CD14-positive monocyte (primary cell): ENCODE results near the gene CLTCL1. TPM values are rescaled to one million over a fixed set of nuclear protein-coding genes. Genes with fewer than 3 reads are reported as not detected.

Experiments used
- DNase-seq, 3 donors: peaks; one replicate each; pipeline ENCODE4 v3.0.0-alpha.2; 2011 to 2022
- H2AFZ ChIP-seq: 2 replicates; pipeline ENCODE4 v1.6.0; 2012; ENCODE audit warnings: mild to moderate bottlenecking, low read depth, low read length, inconsistent platforms; ENCODE audit not compliant: insufficient read depth, poor library complexity, severe bottlenecking
- H3K27ac ChIP-seq, 2 donors: 1 replicate in 1 of 2; 2 replicates in 1 of 2; pipeline ENCODE4 v1.5.1; 2012 to 2013; ENCODE audit warnings: low read length in 2 of 2, control low read depth in 1 of 2, inconsistent platforms in 1 of 2, low read depth in 1 of 2, mild to moderate bottlenecking in 1 of 2
- H3K27me3 ChIP-seq, 2 donors: one replicate each; pipeline versions ENCODE4 v1.6.0 to v1.6.1; 2011 to 2013; ENCODE audit warnings: low read length in 2 of 2; ENCODE audit not compliant: control insufficient read depth in 2 of 2, insufficient read depth in 2 of 2
- H3K36me3 ChIP-seq, 2 donors: replicated peaks in 1 of 2; 1 replicate in 1 of 2; 2 replicates in 1 of 2; pipeline versions ENCODE4 v1.5.1 to v1.6.1; 2012 to 2013; ENCODE audit warnings: low read length in 2 of 2, control low read depth in 1 of 2, inconsistent platforms in 1 of 2, mild to moderate bottlenecking in 1 of 2; ENCODE audit not compliant: insufficient read depth in 2 of 2, control insufficient read depth in 1 of 2
- H3K4me1 ChIP-seq, 2 donors: 1 replicate in 1 of 2; 2 replicates in 1 of 2; pipeline versions ENCODE4 v1.5.1 to v1.6.1; 2012 to 2013; ENCODE audit warnings: low read length in 2 of 2, control low read depth in 1 of 2, inconsistent platforms in 1 of 2, mild to moderate bottlenecking in 1 of 2, moderate library complexity in 1 of 2; ENCODE audit not compliant: insufficient read depth in 2 of 2, control insufficient read depth in 1 of 2
- H3K4me2 ChIP-seq: replicated peaks from 2 replicates; pipeline ENCODE3; 2012; ENCODE audit warnings: low read length, moderate library complexity, mild to moderate bottlenecking; ENCODE audit not compliant: poor library complexity, severe bottlenecking; ENCODE audit errors: extremely low read depth
- H3K4me3 ChIP-seq, 3 experiments: fragments of 200-600 bp in 1 of 3; sonication (generic) in 1 of 3; replicated peaks in 1 of 3; 1 replicate in 2 of 3; 2 replicates in 1 of 3; pipeline ENCODE4 v1.5.1; 2011 to 2013; ENCODE audit warnings: low read length in 3 of 3, mild to moderate bottlenecking in 3 of 3, control low read depth in 2 of 3, low read depth in 2 of 3, inconsistent platforms in 1 of 3, moderate library complexity in 1 of 3
- H3K79me2 ChIP-seq: 2 replicates; pipeline ENCODE4 v1.6.0; 2012; ENCODE audit warnings: mild to moderate bottlenecking, control low read depth, inconsistent platforms, low read length, moderate library complexity; ENCODE audit not compliant: insufficient read depth
- H3K9ac ChIP-seq: 2 replicates; pipeline ENCODE4 v1.6.0; 2017; ENCODE audit warnings: low read length, mild to moderate bottlenecking; ENCODE audit not compliant: insufficient read depth, poor library complexity, severe bottlenecking
- H3K9me3 ChIP-seq, 2 donors: replicated peaks in 1 of 2; 1 replicate in 1 of 2; 2 replicates in 1 of 2; pipeline versions ENCODE4 v1.5.1 to v1.6.1; 2012 to 2013; ENCODE audit warnings: low read length in 2 of 2, control low read depth in 1 of 2; ENCODE audit not compliant: control insufficient read depth in 1 of 2, insufficient read depth in 1 of 2
- H4K20me1 ChIP-seq: 2 replicates; pipeline ENCODE4 v1.6.0; 2012; ENCODE audit warnings: mild to moderate bottlenecking, low read length, control low read depth, moderate library complexity; ENCODE audit not compliant: insufficient read depth
- H3K27ac Mint-ChIP-seq, 7 donors: one replicate each; pipeline ENCODE4 v1.8.0; 2020; ENCODE audit warnings: mild to moderate bottlenecking in 7 of 7, mixed read lengths in 7 of 7, moderate library complexity in 6 of 7, inconsistent platforms in 2 of 7
- H3K27me3 Mint-ChIP-seq, 3 donors: one replicate each; pipeline ENCODE4 v1.8.0; 2021 to 2022; ENCODE audit warnings: low read depth in 3 of 3, mild to moderate bottlenecking in 3 of 3, mixed read lengths in 3 of 3, moderate library complexity in 3 of 3, inconsistent platforms in 1 of 3
- H3K36me3 Mint-ChIP-seq, 2 donors: one replicate each; pipeline ENCODE4 v1.8.0; 2020; ENCODE audit warnings: mixed read lengths in 2 of 2, inconsistent platforms in 1 of 2, mild to moderate bottlenecking in 1 of 2
- H3K4me1 Mint-ChIP-seq: one replicate; pipeline ENCODE4 v1.8.0; 2020; ENCODE audit warnings: mild to moderate bottlenecking, mixed read lengths
- H3K4me3 Mint-ChIP-seq, 2 donors: one replicate each; pipeline ENCODE4 v1.8.0; 2020; ENCODE audit warnings: mild to moderate bottlenecking in 2 of 2, mixed read lengths in 2 of 2, moderate library complexity in 1 of 2
- H3K9me3 Mint-ChIP-seq, 7 donors: one replicate each; pipeline ENCODE4 v1.8.0; 2020 to 2022; ENCODE audit warnings: mixed read lengths in 7 of 7, mild to moderate bottlenecking in 6 of 7, moderate library complexity in 6 of 7, inconsistent platforms in 2 of 7
- WGBS: methylation state at CpG from one replicate; pipeline ENCODE4 v1.1.5; 2013; ENCODE audit warnings: missing lambda C conversion rate; ENCODE audit not compliant: insufficient coverage; 5-methylcytosine and 5-hydroxymethylcytosine counted together
- intact Hi-C, 2 donors: fragments of 100-400 bp; cut with micrococcal nuclease; formaldehyde crosslinking; loops; one replicate each; pipeline versions ENCODE4 v1.15.0 to v1.15.1; 2023
- polyA plus RNA-seq, 3 donors: library from polyadenylated mRNA; depleted of rRNA in 1 of 3; unstranded in 2 of 3; stranded (reverse) in 1 of 3; fragments of 300-500 nt in 2 of 3; fragments of >200 nt in 1 of 3; fragmentation: Illumina TruSeq in 2 of 3; gene quantifications; 1 replicate in 2 of 3; 2 replicates in 1 of 3; pipeline ENCODE4 v1.2.3, GENCODE V29; 2012 to 2021
- TF ChIP-seq, protein P1 (sequence below): fragments of 200-600 bp; IDR thresholded peaks from one replicate; pipeline ENCODE4 v1.8.0; 2022; ENCODE audit warnings: antibody characterized with exemption, mild to moderate bottlenecking

The CLTCL1 gene
- polyA plus RNA-seq, 3 donors, result 5.1 to 17.0 (median 6.1) TPM

DNA sequence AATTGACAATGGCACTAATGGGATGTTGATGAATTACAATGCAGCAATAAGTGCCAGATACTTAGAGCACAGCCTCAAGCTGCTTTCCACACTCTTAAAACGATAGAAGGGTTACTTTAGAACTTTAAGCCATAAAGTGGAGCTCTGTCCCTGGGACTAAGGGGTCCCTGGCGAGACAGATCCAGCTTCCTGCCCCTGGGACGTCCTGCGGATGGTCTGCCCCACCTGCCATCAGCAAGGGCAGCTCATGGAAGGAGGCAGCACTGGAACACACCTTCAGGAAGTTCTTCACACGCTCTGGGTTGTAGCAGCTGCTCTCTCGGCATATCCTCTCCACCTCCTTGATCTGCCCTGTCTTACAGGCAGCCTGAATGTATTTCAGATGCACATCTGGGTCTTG is 67.9 kb downstream of the CLTCL1 start:
- Mint-ChIP-seq H3K27me3 (peaks cover 0 to 1% (median 0%) of the 10 kb centered on the region in 3 donors), H3K4me1 (no peaks in the 10 kb centered on the region), H3K9me3 (no peaks in the 10 kb centered on the region), H3K36me3 (peaks cover 85 to 99% of the 10 kb centered on the region in 2 donors), H3K27ac (peak overlapping the region in 1 of 7 donors; percentile 11), H3K4me3 (no peak overlapping the region)
- no peak overlapping the region for H3K4me3 ChIP-seq
- H3K27me3 ChIP-seq, result no peaks in the 10 kb centered on the region
- no peak overlapping the region for H2AFZ ChIP-seq
- no peak for DNase-seq
- peak overlapping the region in 1 of 2 donors; percentile 26 for H3K27ac ChIP-seq
- TF ChIP-seq, protein P1, sequence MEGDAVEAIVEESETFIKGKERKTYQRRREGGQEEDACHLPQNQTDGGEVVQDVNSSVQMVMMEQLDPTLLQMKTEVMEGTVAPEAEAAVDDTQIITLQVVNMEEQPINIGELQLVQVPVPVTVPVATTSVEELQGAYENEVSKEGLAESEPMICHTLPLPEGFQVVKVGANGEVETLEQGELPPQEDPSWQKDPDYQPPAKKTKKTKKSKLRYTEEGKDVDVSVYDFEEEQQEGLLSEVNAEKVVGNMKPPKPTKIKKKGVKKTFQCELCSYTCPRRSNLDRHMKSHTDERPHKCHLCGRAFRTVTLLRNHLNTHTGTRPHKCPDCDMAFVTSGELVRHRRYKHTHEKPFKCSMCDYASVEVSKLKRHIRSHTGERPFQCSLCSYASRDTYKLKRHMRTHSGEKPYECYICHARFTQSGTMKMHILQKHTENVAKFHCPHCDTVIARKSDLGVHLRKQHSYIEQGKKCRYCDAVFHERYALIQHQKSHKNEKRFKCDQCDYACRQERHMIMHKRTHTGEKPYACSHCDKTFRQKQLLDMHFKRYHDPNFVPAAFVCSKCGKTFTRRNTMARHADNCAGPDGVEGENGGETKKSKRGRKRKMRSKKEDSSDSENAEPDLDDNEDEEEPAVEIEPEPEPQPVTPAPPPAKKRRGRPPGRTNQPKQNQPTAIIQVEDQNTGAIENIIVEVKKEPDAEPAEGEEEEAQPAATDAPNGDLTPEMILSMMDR, result no peak
- H3K4me1 ChIP-seq, result no peaks in the 10 kb centered on the region
- H3K79me2 ChIP-seq, result peaks cover 4% of the 10 kb centered on the region
- intact Hi-C loops, result no loop called here
- WGBS, result 90% methylated on average over 6 of the region's 6 CpGs
- H3K4me2 ChIP-seq, result no peak overlapping the region
- H3K36me3 ChIP-seq, result peaks cover 91 to 98% of the 10 kb centered on the region in 2 donors
- H3K9ac ChIP-seq, result no peak overlapping the region
- H3K9me3 ChIP-seq, result no peaks in the 10 kb centered on the region
- H4K20me1 ChIP-seq, result no peaks in the 10 kb centered on the region

DNA sequence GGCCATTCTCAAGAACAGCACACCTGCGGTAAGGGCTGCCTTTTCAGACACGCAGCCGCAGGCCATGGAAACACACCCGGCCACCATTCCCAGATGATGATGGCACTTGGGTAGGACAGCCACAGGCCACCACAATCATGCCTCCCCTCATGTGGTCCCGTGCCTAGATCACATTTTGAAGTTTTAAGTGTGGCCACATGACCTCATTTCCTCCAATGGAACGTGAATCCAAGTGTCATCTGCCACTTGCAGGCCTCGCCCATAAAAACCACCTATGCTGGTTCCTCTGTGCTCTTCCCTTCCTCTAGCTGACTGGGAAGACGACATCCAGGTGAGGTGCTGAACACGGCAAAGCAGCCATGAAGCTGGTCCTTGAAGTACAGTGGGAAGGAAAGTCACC is 68.4 kb downstream of the CLTCL1 start:
- no peaks in the 10 kb centered on the region for H3K4me1 ChIP-seq
- Mint-ChIP-seq H3K4me3 (no peak overlapping the region), H3K27ac (peak overlapping the region in 1 of 7 donors; percentile 11), H3K4me1 (no peaks in the 10 kb centered on the region), H3K9me3 (no peaks in the 10 kb centered on the region), H3K27me3 (peaks cover 0 to 1% (median 0%) of the 10 kb centered on the region in 3 donors), H3K36me3 (peaks cover 80 to 99% of the 10 kb centered on the region in 2 donors)
- no peak overlapping the region for H3K4me3 ChIP-seq
- TF ChIP-seq, protein P1, result no peak
- H3K79me2 ChIP-seq, result peaks cover 4% of the 10 kb centered on the region
- no peaks in the 10 kb centered on the region for H3K9me3 ChIP-seq
- intact Hi-C loops, result no loop called here
- no peaks in the 10 kb centered on the region for H4K20me1 ChIP-seq
- no peaks in the 10 kb centered on the region for H3K27me3 ChIP-seq
- no peak overlapping the region for H3K9ac ChIP-seq
- peak overlapping the region in 1 of 2 donors; percentile 26 for H3K27ac ChIP-seq
- peaks cover 87 to 98% of the 10 kb centered on the region in 2 donors for H3K36me3 ChIP-seq
- H2AFZ ChIP-seq, result no peak overlapping the region
- WGBS, result 93% methylated on average over 6 of the region's 9 CpGs
- no peak for DNase-seq
- no peak overlapping the region for H3K4me2 ChIP-seq
